Stimulated activated effector memory CD8-positive, alpha-beta T cell treated with anti-CD3 and anti-CD28 coated beads, Interleukin-12 subunit alpha, Interleukin-12 subunit beta, amount 100 ng/mL, for 72 hours (primary cell): ENCODE data around the gene AADACL4.
"Not testable (repeated sequence)": the region's sequence is repeated elsewhere in the genome, so short reads cannot be mapped to it uniquely, and the experiment has no call there.

Source experiments
- ATAC-seq: fragments of 150-1000 bp; cut with Tn5 transposase; 2 replicates; pipeline ENCODE4 v1.10.0; 2021
- DNase-seq, 2 donors: peaks; one replicate each; pipeline ENCODE4 v3.0.0; 2021 to 2022; ENCODE audit warnings: low spot score in 2 of 2
- H3K27ac Mint-ChIP-seq: one replicate; pipeline ENCODE4 v1.8.0; 2022; ENCODE audit warnings: mild to moderate bottlenecking, mixed read lengths
- H3K36me3 Mint-ChIP-seq: one replicate; pipeline ENCODE4 v1.8.0; 2022; ENCODE audit warnings: mild to moderate bottlenecking, mixed read lengths
- H3K4me1 Mint-ChIP-seq: one replicate; pipeline ENCODE4 v1.8.0; 2022; ENCODE audit warnings: mixed read lengths
- H3K4me3 Mint-ChIP-seq: one replicate; pipeline ENCODE4 v1.8.0; 2022; ENCODE audit warnings: mild to moderate bottlenecking, mixed read lengths
- H3K9me3 Mint-ChIP-seq: one replicate; pipeline ENCODE4 v1.8.0; 2022; ENCODE audit warnings: mixed read lengths

Gene AADACL4

DNA sequence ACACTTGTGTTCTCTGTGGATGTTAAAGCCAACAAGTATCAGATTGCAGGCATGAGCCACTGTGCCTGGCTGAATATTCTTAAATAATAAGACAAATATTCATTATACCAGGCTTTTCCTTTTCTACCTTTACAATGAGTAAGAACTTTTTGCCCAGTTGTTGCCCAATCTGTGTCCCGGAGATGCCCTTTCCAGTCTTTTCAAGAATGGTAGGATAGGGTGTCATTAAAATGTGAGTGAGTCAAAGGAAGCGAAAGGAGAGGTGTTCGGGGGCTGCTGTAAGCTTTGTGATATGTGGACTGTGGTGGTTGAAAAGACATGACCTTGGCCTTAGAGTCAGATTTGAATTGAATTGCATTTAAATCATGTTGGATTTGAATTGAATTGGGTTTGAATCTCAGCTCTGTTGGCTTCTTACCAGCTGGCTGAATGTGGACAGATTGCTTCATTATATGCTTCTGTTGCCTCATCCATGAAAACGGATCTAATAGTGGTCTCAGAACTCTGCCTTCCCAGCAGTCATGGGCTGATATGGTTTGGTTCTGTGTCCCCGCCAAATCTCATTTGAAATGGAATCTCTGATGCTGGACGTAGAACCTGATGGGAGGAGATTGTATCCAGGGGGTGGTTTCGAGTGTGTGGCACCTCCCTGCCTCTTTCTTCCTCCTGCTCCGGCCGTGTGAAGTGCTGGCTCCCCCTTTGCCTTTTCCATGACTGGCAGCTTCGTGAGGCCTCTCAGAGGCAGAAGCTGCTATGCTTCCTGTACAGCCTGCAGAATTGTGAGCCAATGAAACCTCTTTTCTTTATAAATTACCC is 49.3 kb downstream of the AADACL4 start:
- ATAC-seq = no peak
- H3K4me3 Mint-ChIP-seq = no peak overlapping the region
- no peak overlapping the region for H3K27ac Mint-ChIP-seq
- H3K9me3 Mint-ChIP-seq = no peaks in the 10 kb centered on the region
- H3K36me3 Mint-ChIP-seq = no peaks in the 10 kb centered on the region
- no peaks in the 10 kb centered on the region for H3K4me1 Mint-ChIP-seq
- DNase-seq = no peak

DNA sequence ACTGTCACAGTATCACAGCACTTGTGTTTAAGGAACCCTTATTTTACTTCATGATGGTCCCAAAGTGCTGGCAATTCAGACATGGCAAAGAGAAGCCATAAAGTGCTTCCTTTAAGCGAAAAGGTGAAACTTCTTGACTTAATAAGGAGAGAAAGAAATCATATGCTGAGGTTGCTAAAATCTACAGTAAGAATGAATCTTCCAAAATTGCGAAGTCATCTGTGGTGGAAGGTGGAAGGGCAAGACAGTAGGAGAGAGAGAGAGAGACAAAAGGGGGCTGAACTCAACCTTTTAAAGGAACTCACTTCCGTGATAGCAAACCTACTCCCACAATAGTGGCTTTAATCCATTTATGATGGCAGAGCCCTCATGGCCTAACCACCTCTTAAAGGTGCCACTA is 52.8 kb downstream of the AADACL4 start:
- no peak for ATAC-seq
- Mint-ChIP-seq H3K27ac (no peak overlapping the region), H3K36me3 (no peaks in the 10 kb centered on the region), H3K4me3 (no peak overlapping the region), H3K9me3 (no peaks in the 10 kb centered on the region), H3K4me1 (no peaks in the 10 kb centered on the region)
- DNase-seq = no peak

DNA sequence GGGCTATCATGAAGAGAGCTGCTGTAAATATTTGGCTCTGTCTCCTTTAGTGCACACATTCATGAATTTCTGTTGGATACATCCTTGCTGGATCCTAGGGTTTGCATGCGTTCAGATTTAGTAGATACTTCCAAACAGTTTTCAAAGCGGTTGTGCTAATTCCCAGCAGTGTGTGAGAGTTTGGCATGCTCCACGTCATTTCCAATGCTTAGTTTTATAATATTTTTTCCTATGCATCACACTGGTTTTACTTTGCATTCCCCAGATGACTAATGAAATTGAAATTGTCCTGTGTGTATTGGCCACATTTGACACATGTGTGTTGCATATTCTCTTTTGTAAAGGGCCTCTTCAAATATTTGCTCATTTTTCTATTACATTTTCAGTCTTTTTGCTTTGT is 53.5 kb downstream of the AADACL4 start:
- H3K27ac Mint-ChIP-seq = no peak overlapping the region
- H3K36me3 Mint-ChIP-seq = no peaks in the 10 kb centered on the region
- no peak overlapping the region for H3K4me3 Mint-ChIP-seq
- DNase-seq (no peak), ATAC-seq (no peak)
- H3K4me1 Mint-ChIP-seq = no peaks in the 10 kb centered on the region
- H3K9me3 Mint-ChIP-seq = no peaks in the 10 kb centered on the region

DNA sequence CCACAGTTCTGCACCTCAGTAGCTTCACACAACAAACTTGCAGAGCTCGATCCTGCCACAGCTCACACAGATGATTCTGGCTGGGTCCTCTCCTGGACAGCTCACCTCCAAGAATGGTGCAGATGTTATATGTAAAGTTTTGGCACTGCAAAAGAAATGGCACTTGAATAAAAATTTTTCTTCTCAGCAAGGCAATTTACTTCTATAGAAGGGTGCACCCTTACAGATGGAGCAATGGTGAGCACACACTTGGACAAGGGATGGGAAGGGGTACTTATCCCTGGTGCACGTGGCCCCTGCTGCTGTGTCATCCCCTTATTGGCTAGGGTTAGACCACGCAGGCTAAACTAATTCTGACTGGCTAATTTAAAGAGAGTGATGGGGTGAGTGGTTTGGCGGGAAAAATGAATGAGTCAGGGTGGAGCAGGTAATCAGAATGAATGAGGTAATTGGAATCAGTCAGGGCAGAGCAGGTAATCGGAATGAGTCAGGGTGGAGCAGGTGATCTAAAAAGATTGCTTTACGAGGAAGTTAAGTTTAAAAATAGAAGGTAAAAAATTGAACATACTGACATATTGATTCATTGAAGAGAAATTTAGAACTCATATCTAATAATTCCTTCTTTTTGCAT is 60.1 kb downstream of the AADACL4 start:
- Mint-ChIP-seq H3K9me3 (peaks cover 7% of the 10 kb centered on the region), H3K4me3 (no peak overlapping the region), H3K36me3 (no peaks in the 10 kb centered on the region), H3K4me1 (no peaks in the 10 kb centered on the region), H3K27ac (no peak overlapping the region)
- DNase-seq (no peak), ATAC-seq (no peak)

DNA sequence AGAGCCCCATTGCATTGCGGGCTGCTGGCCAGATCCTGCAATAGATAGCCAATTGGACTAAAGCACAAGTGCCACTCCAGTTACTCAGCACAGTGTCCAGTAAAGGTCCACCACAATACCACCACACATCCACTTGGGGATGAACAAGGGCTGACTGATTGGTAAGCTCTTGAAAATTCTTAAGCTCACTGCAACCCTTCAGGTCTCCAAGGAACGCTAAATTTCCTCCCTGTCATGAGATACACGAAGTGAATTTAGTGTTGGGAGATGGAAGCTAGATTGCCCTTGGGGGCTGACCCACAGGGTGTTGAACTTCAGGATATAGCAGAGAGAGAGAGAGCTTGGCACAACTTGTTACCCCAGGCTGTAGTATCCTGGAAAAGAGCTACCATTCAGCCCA is 62.2 kb downstream of the AADACL4 start:
- peaks cover 7% of the 10 kb centered on the region for H3K9me3 Mint-ChIP-seq
- ATAC-seq (no peak), DNase-seq (no peak)
- H3K4me3 Mint-ChIP-seq = no peak overlapping the region
- H3K4me1 Mint-ChIP-seq = no peaks in the 10 kb centered on the region
- H3K27ac Mint-ChIP-seq = no peak overlapping the region
- no peaks in the 10 kb centered on the region for H3K36me3 Mint-ChIP-seq

DNA sequence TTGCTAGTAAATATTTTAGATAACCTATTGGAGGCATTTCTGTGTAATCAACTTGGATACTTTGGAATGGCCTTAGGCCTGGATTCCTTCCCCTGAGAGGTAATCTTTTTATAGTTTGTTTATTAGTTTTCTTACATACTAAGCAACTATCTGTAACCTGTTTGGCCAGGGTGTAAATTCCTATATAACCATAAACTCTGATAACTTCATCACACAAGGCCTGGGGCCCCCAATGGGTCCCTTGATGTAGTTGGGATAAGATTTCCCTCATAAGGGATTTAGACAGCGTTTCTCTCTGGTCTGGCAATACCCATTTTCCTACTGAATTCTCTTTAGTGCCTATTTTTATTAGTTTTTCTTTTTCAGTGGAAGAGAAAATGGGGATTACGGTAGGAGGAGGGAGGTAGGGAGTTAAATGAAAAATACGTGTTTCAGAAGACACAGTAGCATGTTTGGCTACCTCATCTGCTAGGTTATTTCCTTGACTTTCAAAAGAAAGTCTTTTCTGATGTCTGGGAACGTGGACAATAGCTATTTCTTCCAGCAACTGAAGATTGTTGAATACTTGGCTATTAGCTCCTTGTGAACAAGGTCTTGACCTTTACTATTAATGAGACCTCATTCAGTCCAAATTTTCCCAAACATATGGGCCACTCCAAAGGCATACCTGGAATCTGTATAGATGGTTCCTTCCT is 64.7 kb downstream of the AADACL4 start:
- H3K27ac Mint-ChIP-seq = no peak overlapping the region
- H3K36me3 Mint-ChIP-seq = no peaks in the 10 kb centered on the region
- no peak for ATAC-seq

GRCh38 chr1:12709091-12709491 is 65.2 kb downstream of the AADACL4 start:
- Mint-ChIP-seq H3K36me3 (no peaks in the 10 kb centered on the region), H3K4me1 (no peaks in the 10 kb centered on the region), H3K27ac (no peak overlapping the region), H3K9me3 (peaks cover 1% of the 10 kb centered on the region), H3K4me3 (no peak overlapping the region)
- ATAC-seq (no peak), DNase-seq (no peak)

More for the DNA sequence above, 64.7 kb downstream of the AADACL4 start:
- no peak overlapping the region for H3K4me3 Mint-ChIP-seq
- peaks cover 4% of the 10 kb centered on the region for H3K9me3 Mint-ChIP-seq
- no peaks in the 10 kb centered on the region for H3K4me1 Mint-ChIP-seq
- DNase-seq = no peak

DNA sequence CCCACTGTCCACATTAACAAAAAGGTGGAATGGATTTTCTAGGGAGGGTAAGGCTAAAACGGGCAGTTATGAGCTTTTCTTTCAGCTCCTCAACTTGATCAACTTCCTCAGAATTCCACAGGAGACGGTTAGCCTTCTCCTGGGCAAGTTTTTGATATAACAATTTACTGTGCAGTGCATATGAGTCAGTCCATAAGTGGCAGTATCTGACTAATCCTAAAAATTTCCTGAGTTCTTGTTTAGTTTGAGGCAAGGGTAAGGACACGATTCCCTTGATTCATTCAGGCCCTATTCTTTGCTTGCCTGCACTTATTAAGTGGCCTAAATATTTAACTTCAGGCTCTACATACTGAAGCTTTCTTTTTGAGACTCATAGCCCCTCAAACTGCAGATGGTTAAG is 65.8 kb downstream of the AADACL4 start:
- ATAC-seq (no peak), DNase-seq (no peak)
- Mint-ChIP-seq H3K9me3 (no peaks in the 10 kb centered on the region), H3K4me1 (no peaks in the 10 kb centered on the region), H3K27ac (no peak overlapping the region), H3K36me3 (no peaks in the 10 kb centered on the region), H3K4me3 (no peak overlapping the region)

DNA sequence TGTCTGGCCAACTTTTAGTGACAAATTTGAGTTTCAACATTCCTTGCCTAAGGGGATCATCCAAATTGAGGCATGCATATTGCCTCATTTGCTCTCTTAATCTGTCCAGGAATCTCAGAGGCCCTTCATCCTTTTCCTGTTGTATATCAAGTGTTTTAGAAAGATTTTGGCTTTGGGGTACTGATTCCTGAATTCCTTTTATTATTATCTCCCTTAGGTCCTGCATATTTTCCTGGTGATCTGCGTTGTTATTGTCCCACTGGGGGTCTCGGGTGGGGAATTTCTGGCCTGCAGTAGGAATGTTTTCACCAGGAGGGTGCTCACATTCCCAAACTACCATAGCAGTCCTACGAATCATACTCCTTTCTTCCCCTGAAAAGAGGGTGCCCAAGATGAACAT is 67.7 kb downstream of the AADACL4 start:
- Mint-ChIP-seq H3K27ac (no peak overlapping the region), H3K36me3 (no peaks in the 10 kb centered on the region), H3K9me3 (no peaks in the 10 kb centered on the region), H3K4me1 (no peaks in the 10 kb centered on the region), H3K4me3 (no peak overlapping the region)
- no peak for ATAC-seq
- DNase-seq = no peak

DNA sequence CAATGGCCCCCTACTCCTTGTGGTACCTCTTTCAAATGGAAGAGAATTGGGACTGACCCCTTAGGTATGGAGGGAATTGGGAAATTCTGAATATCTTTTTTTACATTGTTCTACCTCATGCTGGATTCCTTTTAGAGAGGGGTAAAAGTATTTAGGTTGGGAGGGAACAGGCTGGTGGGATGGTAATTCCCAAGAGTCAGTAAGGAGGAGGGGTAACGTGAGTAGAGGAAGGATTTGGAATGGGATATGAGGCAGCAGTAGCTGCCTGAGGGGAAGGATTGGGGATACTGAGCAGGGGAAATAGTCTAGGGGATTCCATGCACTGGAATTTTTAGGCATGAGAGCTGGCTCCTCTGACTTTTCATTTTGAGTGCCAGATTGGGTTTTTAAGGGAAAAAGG is 68.2 kb downstream of the AADACL4 start:
- Mint-ChIP-seq H3K4me3 (no peak overlapping the region), H3K4me1 (no peaks in the 10 kb centered on the region), H3K9me3 (no peaks in the 10 kb centered on the region), H3K27ac (no peak overlapping the region), H3K36me3 (no peaks in the 10 kb centered on the region)
- ATAC-seq (no peak), DNase-seq (no peak)

DNA sequence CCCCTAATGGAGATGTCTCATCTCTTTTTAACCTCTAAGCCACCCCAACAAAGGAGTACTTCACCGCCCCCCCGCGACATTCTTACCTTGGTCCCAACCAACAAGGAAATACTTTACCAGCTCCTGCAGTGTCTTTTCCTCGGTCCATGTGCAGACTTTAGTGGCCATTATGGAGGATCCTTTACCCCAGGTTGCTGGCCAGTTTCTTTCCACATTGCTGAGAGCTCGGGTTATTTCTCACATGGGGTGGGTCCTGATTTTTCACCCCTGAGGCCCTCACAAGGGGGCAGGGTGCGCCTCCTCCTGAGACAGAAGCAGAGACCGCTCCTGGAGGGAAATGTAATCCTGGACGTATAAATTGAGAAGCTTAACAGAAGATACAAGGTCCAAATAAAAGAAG is 69.0 kb downstream of the AADACL4 start:
- DNase-seq (no peak), ATAC-seq (no peak)
- Mint-ChIP-seq H3K27ac (no peak overlapping the region), H3K4me3 (no peak overlapping the region), H3K9me3 (no peaks in the 10 kb centered on the region), H3K36me3 (no peaks in the 10 kb centered on the region), H3K4me1 (no peaks in the 10 kb centered on the region)

DNA sequence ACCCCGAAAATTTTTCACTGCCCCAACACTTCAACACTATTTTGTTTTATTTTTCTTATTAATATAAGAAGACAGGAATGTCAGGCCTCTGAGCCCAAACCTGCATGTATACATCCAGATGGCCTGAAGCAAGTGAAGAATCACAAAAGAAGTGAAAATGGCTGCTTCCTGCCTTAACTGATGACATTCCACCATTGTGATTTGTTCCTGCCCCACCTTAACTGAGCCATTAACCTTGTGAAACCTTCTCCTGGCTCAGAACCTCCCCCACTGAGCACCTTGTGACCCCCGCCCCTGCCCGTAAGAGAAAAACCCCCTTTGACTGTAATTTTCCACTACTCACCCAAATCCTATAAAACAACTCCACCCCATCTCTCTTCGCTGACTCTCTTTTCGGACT is 69.8 kb downstream of the AADACL4 start:
- H3K27ac Mint-ChIP-seq, H3K4me3 Mint-ChIP-seq, H3K4me1 Mint-ChIP-seq, DNase-seq, ATAC-seq, H3K36me3 Mint-ChIP-seq, H3K9me3 Mint-ChIP-seq: not testable (repeated sequence)

DNA sequence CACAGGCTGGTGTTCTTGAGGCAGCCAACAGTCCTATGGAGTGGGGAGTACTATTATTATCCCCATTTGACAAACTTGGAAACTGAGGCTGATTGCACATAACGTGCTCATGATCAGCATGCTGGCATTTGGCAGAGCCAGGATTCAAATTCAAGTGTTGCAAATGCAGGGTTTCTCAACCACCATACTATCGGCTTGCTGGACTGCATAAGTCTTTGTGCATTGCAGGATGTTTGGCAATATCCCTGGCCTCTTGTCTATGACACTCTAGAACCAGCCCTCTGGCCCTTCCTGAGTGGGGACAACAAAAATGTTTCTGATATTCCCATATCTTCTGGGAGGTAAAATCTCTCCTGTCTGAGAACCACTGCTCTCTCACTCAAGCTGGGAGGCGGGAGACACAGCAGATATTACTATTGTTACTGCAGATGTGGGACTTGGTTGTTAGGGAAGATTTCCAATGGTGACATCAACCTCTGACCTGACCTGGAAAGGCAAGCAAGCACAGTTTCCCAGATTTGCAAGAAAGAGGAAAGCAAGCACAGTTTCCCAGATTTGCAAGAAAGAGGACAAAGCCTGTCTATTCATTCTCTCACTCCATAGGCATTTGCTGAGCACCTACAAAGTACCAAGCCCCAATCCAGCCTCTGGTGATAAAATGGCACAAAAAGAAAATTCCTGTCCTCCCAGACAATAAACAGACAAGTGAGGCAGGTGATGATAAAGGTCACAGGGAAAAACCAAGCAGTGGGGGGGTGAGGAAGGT is 71.0 kb downstream of the AADACL4 start:
- Mint-ChIP-seq H3K27ac (no peak overlapping the region), H3K36me3 (no peaks in the 10 kb centered on the region), H3K9me3 (no peaks in the 10 kb centered on the region), H3K4me1 (no peaks in the 10 kb centered on the region), H3K4me3 (no peak overlapping the region)
- ATAC-seq (no peak), DNase-seq (no peak)

DNA sequence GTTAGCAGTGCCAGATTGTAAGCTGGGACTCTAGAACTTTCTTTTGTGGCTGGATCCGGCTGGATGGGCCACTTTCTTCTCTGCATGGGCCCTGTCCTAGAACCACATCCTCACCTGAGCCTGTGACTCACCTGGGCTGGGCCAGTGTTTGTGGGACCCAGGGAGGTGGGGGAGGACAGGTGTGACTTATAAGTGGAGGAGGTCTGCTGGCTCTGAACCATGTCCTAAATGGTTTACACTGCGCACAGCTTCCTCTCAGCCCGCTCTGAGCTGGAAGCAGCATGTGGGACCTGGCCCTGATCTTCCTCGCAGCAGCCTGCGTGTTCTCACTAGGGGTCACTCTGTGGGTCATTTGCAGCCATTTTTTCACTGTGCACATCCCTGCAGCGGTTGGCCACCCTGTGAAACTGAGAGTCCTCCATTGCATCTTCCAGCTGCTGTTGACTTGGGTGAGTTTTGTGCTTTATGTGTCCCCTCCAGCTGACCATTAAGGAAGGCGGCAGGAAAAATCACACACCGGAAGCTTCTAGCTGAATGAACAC is 72.1 kb downstream of the AADACL4 start, which contains the start of gene AADACL3:
TSS of gene AADACL3 (plus strand) at position 215 of the 542 bp plus-strand sequence. CDS start at position 282, 67 bp downstream.
- no peak within 1 kb of the TSS for H3K27ac Mint-ChIP-seq
- ATAC-seq = no peak
- H3K36me3 Mint-ChIP-seq = no peaks in the 10 kb centered on the region

More for the DNA sequence above, 72.1 kb downstream of the AADACL4 start, which contains the start of gene AADACL3:
- H3K9me3 Mint-ChIP-seq = no peaks in the 10 kb centered on the region
- H3K4me1 Mint-ChIP-seq = no peaks in the 10 kb centered on the region
- H3K4me3 Mint-ChIP-seq = no peak within 1 kb of the TSS
- no peak for DNase-seq
